Activated T-cell treated with anti-CD3 and anti-CD28 coated beads for 48 hours (primary cell): Measurements from ENCODE around the gene HMOX1.
"Not testable (repeated sequence)": the region's sequence is repeated elsewhere in the genome, so short reads cannot be mapped to it uniquely, and the experiment has no call there.

ENCODE experiments used
- DNase-seq: peaks from one replicate; pipeline ENCODE4 v3.0.0-alpha.2; 2020; ENCODE audit warnings: low read depth

Gene HMOX1

DNA sequence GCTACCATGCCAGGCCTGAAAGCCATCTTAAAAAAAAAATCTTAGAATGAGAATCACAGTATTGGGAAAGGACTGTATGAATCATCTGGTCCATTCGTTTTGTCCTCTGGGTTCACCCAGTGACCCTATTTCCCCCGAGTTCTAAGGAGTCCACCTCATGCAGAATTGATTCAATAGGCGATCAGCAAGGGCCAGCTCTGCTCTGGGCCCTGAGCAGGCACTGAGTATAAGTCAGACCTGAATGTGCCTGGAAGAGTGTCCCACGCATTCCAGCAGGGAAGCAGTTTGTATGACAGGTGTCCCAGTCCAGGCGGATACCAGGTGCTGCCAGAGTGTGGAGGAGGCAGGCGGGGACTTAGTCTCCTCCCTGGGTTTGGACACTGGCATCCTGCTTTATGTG is 883 bp upstream of the HMOX1 start:
- no peak for DNase-seq

DNA sequence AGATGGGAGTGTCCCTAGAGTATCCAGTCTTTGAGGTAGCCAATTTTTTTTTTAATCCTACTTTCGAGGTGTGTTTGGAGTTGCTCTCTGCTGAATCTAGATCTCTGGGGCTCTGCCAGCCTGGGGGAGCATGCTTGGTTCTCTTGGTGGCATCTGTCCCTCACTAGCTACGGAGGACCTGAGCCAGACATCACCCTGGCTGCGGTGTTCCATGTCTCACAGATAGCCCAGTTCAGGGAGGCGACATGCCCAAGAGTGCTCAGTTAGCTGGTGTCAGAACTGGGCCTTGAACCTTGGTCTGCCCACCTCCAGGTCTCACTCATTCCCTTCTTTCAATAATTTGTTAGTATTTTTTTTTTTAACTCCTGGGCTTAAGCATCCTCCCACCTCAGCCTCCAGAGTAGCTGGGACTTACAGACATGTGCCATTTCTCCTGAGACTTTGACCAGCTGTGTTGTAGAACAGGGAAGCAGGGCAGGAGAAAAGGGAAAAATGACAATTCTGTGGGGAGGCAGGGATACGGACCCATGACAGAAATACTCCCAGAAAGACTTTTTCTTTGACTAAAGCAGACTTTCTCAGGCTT is 621 bp downstream of the HMOX1 start:
- DNase-seq, result no peak

DNA sequence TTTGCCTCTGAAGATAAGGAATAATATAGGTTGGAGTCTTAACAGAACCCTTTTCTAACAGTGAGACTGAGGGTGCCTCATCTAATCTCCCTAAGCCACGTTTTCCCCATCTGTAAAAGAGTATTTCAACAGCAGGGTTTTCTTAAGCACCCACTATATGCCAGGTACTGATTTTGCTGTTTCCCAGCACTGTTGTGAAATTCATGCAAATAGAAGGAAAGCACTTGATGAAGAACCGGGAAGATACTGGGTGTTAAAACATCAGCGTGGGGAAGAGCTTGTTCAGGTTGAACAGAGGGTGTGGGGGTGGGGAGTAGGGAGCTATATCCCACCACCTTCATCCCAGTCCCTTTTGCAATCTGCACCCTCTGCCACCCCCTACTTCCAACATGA is 2.8 kb downstream of the HMOX1 start:
- no peak for DNase-seq

DNA sequence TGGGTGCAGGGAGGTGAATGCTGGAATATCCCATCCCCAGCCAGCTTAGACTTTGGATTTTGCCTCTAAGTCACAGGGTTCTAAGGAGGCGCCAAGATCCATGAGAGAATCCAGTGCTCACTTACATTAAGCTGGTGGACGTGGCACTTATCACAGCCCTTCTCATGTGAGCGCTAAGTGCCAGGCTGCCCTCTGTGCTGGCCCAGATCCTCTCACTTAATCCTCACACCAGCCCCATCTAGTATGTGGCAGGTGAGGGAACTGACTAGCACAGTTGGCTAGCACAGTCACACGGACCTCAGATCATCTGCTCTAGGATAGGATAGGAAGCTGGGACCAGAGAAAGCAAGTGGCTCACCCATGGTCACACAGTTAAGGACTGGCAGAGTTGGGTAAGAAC is 3.6 kb downstream of the HMOX1 start:
- DNase-seq, result no peak

DNA sequence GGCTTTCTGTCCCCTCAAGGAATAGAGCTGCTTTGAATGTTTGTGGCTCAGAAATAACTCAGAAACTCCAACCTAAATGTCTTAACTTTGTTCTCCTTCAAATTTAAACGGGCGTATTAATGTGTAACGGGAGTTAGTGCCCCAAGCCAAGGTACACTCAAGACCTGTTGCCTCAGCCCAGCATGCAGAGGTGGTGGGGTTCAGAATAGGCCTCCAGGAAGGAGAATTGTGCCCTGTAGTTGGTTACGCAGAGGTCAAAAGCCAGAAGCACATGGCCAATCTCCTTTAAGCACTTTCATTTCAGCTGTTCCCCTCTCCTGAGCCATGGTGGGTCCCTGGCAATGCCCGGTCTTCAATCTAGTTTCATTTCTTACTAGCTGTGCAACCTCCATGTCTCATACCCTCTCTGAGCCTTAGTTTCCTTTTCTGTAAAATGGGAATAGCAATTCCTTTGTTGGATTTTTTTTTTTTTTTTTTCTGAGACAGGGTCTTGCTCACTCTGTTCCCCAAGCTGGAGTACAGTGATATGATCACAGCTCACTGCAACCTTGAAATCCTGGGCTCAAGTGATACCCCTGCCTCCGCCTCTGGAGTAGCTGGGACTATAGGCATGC is 4.2 kb downstream of the HMOX1 start:
- DNase-seq, result no peak

DNA sequence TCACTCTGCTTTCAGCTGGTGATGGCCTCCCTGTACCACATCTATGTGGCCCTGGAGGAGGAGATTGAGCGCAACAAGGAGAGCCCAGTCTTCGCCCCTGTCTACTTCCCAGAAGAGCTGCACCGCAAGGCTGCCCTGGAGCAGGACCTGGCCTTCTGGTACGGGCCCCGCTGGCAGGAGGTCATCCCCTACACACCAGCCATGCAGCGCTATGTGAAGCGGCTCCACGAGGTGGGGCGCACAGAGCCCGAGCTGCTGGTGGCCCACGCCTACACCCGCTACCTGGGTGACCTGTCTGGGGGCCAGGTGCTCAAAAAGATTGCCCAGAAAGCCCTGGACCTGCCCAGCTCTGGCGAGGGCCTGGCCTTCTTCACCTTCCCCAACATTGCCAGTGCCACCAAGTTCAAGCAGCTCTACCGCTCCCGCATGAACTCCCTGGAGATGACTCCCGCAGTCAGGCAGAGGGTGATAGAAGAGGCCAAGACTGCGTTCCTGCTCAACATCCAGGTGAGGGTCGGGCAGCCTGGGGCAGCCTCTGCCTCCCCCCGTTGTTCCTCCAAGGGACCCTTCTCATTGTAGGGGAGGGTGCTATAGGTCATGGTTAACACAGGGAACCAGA is 5.9 kb downstream of the HMOX1 start:
- DNase-seq, result no peak

DNA sequence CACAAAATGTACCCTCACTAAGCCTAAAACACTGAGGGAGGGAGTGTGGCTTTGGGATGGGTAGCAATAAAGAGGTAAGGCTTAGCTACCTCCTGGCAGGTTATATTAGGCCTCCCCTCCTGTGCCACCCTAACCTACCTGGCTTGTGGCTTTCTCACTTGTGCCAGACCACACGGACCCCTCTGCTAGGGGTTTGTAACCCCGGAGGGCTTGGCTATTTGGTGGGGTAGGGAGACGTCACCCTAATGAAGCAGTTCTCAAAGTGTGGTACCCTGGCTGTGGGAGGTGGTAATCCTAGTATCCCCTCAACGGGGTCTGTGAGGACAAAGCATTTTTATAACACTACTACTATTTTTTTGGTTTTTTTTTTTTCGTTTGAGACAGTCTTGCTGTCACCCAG is 10.0 kb downstream of the HMOX1 start:
- no peak for DNase-seq

DNA sequence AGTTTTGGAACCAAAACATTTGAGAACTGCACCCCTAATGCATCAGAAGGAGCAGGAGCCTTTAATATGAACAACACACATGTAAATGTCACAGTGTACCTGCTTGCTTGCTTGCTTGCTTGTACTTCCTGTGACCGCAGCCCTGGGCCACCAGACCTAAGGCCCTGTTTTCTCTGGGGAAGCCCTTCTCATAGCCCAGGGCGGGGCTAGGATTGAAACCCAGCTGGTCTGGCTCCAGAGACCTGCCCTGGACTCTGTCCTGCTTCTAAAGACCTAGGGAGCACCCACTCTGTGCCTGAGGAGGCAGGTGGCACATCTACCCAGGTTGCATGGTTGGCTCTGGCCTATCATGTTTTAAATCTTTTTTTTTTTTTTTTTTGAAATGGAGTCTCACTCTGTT is 11.5 kb downstream of the HMOX1 start:
- DNase-seq, result no peak

DNA sequence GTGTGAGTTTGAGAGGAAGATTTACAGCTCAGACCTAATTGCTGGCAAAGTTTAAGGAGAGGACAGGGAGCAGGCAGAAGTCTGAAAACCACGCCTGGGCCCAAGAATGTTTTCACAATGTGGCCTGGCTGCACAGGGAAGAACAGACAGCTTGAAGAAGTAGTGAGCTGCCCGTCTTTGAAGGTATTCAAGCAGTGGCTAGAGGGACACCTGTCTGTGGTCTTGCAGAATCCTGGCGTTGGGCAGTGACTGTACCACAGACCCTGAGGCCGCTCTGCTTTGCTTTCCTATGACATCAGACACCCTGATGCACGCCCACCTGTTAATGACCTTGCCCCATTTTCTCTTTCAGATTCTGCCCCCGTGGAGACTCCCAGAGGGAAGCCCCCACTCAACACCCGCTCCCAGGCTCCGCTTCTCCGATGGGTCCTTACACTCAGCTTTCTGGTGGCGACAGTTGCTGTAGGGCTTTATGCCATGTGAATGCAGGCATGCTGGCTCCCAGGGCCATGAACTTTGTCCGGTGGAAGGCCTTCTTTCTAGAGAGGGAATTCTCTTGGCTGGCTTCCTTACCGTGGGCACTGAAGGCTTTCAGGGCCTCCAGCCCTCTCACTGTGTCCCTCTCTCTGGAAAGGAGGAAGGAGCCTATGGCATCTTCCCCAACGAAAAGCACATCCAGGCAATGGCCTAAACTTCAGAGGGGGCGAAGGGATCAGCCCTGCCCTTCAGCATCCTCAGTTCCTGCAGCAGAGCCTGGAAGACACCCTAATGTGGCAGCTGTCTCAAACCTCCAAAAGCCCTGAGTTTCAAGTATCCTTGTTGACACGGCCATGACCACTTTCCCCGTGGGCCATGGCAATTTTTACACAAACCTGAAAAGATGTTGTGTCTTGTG is 12.5 kb downstream of the HMOX1 start:
- no peak for DNase-seq

DNA sequence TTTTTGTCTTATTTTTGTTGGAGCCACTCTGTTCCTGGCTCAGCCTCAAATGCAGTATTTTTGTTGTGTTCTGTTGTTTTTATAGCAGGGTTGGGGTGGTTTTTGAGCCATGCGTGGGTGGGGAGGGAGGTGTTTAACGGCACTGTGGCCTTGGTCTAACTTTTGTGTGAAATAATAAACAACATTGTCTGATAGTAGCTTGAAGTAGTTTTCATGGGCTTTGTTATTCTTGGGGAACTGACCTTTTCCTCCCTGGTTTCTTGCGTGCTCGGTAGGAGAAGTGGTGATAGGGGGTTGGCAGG is 13.1 kb downstream of the HMOX1 start:
- DNase-seq, result no peak

DNA sequence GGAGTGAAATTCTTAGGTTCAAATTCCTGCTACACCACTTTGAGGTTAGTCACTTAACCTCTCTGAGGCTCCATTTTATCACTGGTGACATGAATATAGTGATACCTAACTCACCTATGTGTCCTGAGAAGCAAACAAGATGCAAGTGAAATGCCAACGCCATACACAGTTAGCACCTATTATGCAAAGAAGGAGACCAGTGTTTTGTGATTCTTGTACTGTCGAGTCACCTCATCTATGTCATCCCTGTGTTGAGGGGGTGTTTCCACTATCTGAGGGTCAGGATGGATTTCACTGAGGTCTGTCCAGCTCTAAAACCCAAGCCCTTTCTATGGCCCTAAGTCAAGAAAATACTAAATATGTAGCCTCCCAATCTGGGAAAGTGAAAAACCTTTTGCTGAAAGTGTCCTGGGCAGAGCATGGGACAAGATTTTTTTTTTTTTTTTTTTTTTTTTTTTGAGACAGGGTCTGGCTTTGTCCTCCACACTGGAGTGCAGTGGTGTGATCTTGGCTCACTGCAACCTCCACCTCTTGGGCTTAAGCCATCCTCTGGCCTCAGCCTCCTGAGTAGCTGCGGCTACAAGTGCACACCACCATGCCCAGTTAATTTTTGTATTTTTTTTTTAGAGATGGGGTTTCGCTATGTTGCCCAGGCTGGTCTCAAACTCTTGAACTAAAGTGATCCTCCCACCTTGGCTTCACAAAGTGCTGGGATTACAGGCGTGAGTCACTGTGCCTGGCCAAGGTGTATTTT is 14.1 kb downstream of the HMOX1 start:
- DNase-seq, result no peak

DNA sequence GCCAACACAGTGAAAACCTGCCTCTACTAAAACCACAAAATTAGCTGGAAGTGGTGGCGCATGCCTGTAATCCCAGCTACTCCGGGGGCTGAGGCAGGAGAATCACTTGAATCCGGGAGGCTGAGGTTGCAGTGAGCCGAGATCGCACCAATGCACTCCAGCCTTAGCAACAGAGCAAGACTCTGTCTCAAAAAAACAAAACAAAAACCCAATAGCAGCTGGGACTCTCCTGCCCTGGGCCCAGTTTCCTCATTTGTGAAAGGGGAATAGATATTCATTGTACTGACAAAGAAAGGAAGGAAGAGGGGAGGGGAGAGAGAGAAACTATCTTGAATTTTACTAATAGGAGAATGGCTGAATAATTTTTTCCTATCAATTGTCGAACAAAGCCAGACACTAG is 15.7 kb downstream of the HMOX1 start:
- not testable (repeated sequence) for DNase-seq

DNA sequence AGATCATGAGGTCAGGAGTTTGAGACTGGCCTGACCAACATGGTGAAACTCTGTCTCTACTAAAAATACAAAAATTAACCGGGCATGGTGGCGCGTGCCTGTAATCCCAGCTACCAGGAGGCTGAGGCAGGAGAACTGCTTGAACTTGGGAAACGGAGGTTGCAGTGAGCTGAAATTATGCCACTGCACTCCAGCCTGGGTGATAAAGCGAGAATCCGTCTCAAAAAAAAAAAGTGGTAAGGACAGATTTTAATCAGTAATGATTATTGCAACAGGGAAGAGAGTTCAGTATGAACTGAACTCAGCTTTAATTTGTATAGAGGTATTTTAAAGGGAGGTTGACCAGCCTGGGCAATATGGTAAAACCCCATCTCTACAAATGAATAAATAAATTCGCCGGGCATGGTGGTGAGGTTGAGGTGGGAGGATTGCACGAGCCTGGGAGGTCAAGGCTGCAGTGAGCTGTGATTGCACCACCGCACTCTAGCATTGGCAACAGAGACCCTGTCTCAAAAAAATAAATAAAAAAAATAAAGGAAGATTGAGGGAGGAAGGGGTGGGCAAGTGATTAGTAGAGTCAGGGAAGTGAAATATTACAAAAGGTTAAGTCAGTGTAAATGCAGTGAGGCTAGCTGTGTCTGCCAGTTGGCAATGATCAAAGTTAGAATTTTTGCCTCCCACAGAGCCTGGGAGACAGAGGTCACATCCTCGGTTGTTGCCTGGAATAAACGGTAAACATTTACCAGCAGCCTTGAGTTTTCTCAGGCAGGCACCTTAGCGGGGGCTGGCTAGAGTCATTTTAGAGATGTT is 16.4 kb downstream of the HMOX1 start:
- no peak for DNase-seq

DNA sequence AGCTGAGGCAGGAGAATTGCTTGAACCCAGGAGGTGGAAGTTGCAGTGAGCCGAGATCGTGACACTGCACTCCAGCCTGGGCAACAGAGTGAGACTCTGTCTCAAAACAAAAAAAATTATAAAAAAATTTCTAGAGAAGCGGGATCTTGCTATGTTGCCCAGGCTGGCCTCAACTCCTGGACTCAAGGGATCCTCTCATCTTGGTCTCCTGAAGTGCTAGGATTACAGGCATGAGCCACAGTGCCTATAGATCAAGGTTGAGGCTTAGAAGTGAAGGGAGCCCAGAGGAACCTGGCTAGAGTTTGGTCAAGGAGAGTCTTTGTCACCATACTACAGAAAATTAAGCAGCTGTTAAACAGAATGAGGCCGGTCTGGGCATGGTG is 17.7 kb downstream of the HMOX1 start:
- no peak for DNase-seq

DNA sequence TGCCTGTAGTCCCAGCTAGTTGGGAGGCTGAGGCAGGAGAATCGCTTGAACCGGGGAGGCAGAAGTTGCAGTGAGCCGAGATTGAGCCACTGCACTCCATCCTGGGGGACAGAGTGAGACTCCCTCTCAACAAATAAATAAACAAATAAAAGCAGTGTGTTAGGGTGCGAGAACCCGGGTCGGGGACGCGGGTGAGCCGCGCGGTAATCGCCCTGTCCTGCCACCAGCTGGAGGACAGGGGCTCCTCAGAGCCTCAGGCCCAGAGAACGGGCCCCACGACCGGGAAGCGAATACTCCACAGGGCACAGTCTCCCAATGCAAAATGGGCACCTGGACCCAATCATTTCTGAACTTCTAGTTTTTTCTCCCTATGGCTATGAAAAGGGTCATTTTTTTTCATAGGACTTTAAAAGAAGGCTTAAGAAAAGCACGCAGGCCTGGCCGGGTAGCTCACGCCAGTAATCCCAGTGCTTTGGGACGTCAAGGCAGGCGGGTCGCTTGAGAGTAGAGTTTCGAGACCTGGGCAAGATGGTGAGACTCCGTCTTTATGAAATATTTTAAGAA is 18.3 kb downstream of the HMOX1 start:
- peak; percentile 19 for DNase-seq

DNA sequence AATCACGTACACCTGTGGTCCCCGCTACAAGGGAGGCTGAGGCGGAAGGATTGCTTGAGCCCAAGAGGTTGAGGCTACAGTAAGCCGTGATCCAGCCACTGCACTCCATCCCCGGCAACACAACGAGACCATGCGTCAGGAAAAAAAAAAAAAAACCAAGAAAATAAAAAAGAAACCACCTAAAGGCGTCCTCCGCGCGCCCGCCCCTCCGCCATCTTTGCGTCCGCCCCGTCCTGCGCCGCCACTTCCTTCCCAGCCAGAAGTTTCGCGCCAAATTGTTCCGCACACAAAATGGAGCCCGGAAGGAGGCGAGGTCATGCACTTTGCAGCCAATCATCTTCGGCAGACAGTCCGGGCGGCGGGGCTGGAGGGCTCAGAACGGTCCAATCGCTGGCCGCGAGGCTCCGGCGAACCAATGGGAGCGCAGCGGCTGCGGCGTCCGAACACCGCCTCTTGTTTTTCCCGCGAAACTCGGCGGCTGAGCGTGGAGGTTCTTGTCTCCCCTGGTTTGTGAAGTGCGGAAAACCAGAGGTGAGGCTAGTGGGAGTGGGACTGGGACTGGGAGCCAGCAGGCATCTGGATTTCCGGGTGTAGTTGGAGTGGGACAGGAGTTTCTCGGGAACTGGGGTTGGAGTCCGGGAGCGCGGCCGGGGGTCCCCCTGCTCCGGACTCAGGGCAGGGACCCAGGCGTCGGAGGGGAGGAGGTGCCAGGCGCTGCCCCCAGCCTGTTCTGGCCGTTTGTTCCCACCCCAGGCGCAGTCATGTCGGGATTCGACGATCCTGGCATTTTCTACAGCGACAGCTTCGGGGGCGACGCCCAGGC is 19.0 kb downstream of the HMOX1 start, which contains the start of gene MCM5:
TSS of gene MCM5 (plus strand) at position 463 of the 823 bp plus-strand sequence. CDS start at position 762, 299 bp downstream.
- peak; percentile 95 for DNase-seq

DNA sequence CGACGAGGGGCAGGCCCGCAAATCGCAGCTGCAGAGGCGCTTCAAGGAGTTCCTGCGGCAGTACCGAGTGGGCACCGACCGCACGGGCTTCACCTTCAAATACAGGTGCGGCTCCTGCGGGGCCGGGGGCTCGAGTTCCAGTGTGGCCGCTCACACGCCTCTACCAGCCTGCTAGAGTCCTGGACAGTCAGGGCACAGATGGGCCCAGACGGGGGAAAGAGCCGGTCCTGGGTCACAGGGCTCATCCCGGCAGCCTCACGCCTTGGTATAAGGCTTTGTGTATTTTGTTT is 19.6 kb downstream of the HMOX1 start:
- no peak for DNase-seq

DNA sequence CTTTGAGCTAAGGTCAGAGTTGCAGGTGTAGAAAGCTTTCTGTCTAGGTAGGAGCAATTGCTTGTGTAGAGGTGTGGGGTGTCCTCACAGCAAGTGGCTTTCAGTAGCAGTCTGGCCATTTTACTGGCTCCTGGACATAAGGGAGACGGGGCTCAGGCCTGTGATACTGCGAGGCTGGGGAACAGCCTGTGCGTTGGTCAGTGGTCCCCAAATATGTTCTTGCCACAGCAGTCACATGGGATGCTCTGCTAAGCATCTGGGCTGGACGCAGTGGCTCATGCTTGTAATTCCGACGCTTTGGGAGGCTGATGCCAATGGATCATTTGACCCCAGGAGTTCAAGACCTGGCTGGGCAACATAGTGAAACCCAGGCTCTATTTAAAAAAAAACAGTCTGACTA is 21.0 kb downstream of the HMOX1 start:
- no peak for DNase-seq

DNA sequence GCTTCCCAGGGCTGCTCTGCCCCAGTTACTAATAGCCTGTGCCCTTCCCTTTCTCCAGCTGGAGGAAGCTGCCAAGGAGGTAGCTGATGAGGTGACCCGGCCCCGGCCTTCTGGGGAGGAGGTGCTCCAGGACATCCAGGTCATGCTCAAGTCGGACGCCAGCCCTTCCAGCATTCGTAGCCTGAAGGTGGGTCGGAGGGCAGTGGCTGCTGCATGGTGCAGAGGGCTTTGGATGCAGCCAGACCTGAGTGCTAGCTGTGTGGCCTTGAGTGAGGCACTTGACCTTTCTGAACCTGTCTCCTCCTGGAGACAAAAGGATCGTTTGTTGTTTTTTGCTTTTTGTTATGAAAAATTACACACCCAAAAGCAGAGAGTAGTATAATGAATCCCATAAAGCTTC is 22.5 kb downstream of the HMOX1 start:
- DNase-seq, result no peak

DNA sequence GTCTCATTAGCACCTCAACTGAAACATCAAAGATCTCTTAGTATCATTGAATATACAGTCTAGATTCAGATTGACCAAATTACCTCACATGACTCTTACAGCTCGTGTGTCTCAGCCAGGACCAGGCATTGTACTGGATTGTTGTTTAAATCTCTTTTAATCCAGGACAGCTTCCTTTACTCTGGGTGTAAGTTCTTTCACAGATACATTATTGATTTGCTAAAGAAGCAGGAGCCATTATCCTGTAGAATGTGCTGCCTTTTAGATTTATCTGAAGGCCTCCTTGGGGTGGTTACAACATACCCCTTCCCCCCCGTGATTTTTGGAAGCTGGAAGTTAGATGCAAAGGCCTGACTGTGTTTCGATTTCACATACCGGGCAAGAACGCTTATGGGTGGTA is 23.3 kb downstream of the HMOX1 start:
- DNase-seq, result no peak
